Kidney (tissue), 14 donors: ENCODE measurements around the gene NGDN. TPM values are rescaled to one million over a fixed set of nuclear protein-coding genes. Genes with fewer than 3 reads are reported as not detected.
A peak's percentile ranks its signal among the peaks of the same experiment; 100 is the strongest.

ENCODE experiments used
- DNase-seq, 5 donors: peaks; one replicate each; pipeline ENCODE4 v3.0.0-alpha.2; 2013 to 2020
- FAIRE-seq: peaks from 2 replicates; lab custom pipeline; 2012; peaks lifted over from hg19 to GRCh38; lab: Jason Lieb, UNC
- H3K27ac ChIP-seq, 2 donors: one replicate each; pipeline ENCODE4 v1.7.0; 2013; ENCODE audit warnings: low read depth in 2 of 2, low read length in 2 of 2, inconsistent platforms in 1 of 2
- H3K27me3 ChIP-seq: one replicate; pipeline ENCODE4 v1.7.1; 2013; ENCODE audit warnings: low read length, inconsistent platforms; ENCODE audit not compliant: control insufficient read depth, insufficient read depth
- H3K36me3 ChIP-seq, 3 donors: one replicate each; pipeline versions ENCODE4 v1.7.0 to v1.7.1; 2013; ENCODE audit warnings: low read length in 3 of 3, control low read depth in 1 of 3, inconsistent platforms in 1 of 3; ENCODE audit not compliant: insufficient read depth in 3 of 3, control insufficient read depth in 2 of 3
- H3K4me1 ChIP-seq, 3 donors: one replicate each; pipeline versions ENCODE4 v1.7.0 to v1.7.1; 2013; ENCODE audit warnings: low read length in 3 of 3, inconsistent platforms in 1 of 3, low read depth in 1 of 3; ENCODE audit not compliant: control insufficient read depth in 2 of 3, insufficient read depth in 2 of 3
- H3K4me3 ChIP-seq, 3 donors: one replicate each; pipeline versions ENCODE4 v1.7.0 to v1.8.1; 2013; ENCODE audit warnings: low read length in 3 of 3, control low read depth in 1 of 3, inconsistent platforms in 1 of 3
- H3K9ac ChIP-seq, 3 donors: one replicate each; pipeline versions ENCODE4 v1.7.0 to v1.7.1; 2013; ENCODE audit warnings: low read length in 3 of 3, control low read depth in 1 of 3, inconsistent platforms in 1 of 3
- H3K9me3 ChIP-seq, 3 donors: one replicate each; pipeline versions ENCODE4 v1.7.0 to v1.7.1; 2013; ENCODE audit warnings: low read length in 3 of 3, control low read depth in 1 of 3, inconsistent platforms in 1 of 3; ENCODE audit not compliant: control insufficient read depth in 2 of 3, insufficient read depth in 1 of 3
- intact Hi-C: fragments of 100-400 bp; cut with DNase I; formaldehyde crosslinking; loops from one replicate; pipeline ENCODE4 v1.11.1; 2022
- polyA plus RNA-seq: library from polyadenylated mRNA; stranded (reverse); fragments of 350-450 nt; fragmentation: Illumina TruSeq; extraction: RNeasy Lipid Tissue Mini Kit (QIAGEN cat#74804); gene quantifications from one replicate; pipeline ENCODE4 v1.2.3, GENCODE V29; 2014; ENCODE audit warnings: low read depth, low replicate concordance; ENCODE audit not compliant: insufficient read depth
- total RNA-seq: library from RNA; stranded (reverse); fragmentation: NEBNext Ultra II Directional; extraction: Animal tissue kit (Norgen Biotek cat#: 25700); gene quantifications from one replicate; pipeline ENCODE4 v1.2.1, GENCODE V29; 2021
- TF ChIP-seq, protein P1 (sequence below): IDR thresholded peaks from 3 replicates; pipeline ENCODE4 v1.5.1; 2012; ENCODE audit warnings: mild to moderate bottlenecking, moderate library complexity, borderline replicate concordance; ENCODE audit not compliant: insufficient read depth; ENCODE audit errors: extremely low read depth
- donor health status: control.
- donor health status: control.
- donor health status: control.
- donor health status: control.
- donor health status: control.
- donor health status: DM: yes; HTN: yes; CAD: no.
- donor health status: Normal renal cell carcinoma (clear cell type).

The NGDN gene
- total and polyA plus RNA-seq, 2 donors from 2014 or later, result 35.6 to 37.6 TPM

DNA sequence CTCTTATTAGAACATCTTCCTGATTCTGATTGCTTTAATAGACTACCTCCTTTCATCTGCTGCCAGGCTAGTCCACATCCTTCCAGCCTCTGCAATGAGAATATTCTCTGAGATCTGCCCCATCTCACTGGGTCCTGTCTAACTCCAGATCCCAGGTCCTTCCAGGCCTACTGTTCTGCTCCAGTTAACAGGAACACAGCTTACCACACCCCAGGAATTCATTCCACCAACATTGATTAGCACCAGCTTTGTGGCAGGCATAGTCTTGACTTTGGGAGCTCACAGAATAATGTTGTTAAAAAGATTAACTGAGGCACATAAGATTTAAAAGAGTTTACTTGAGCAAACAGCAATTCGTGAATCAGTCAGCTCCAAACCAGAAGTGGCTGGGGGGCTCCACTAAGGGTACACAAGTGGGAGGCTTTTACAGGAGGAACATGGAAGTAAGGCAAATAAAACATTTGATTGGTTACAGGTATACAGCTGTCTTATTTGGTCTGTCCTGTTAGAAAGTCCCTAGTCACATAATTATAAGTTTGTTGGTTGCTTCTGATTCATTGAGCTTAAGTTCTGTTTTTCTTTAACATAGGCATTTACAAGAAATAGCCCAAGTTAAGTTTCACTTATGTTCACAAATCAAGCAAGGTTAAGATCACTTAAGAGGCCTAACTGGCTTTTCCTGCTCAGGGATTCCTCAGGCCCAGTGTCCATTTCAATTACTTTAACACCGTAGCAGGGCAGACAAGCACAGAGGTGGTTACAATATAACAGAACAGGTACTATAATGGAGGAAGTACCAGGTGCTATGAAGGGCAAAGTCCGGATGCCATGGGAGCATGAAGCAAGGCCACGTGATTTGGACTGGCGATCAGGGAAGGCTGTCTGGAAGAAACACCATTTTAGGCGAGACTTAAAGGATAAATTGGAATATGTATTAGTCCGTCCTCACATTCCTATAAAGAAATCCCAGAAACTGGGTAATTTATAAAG is 21.8 kb upstream of the NGDN start:
- peaks cover 0 to 11% (median 0%) of the 10 kb centered on the region in 3 donors for H3K4me1 ChIP-seq
- peak overlapping the region; percentile 34 to 47 for H3K27ac ChIP-seq
- H3K4me3 ChIP-seq, result peak overlapping the region in 1 of 3 donors; percentile 9
- no peaks in the 10 kb centered on the region for H3K36me3 ChIP-seq
- FAIRE-seq (no peak), DNase-seq (peak in 4 of 5 donors; percentile 28 to 77 (median 49))
- no peak overlapping the region for H3K9ac ChIP-seq
- TF ChIP-seq, protein P1, sequence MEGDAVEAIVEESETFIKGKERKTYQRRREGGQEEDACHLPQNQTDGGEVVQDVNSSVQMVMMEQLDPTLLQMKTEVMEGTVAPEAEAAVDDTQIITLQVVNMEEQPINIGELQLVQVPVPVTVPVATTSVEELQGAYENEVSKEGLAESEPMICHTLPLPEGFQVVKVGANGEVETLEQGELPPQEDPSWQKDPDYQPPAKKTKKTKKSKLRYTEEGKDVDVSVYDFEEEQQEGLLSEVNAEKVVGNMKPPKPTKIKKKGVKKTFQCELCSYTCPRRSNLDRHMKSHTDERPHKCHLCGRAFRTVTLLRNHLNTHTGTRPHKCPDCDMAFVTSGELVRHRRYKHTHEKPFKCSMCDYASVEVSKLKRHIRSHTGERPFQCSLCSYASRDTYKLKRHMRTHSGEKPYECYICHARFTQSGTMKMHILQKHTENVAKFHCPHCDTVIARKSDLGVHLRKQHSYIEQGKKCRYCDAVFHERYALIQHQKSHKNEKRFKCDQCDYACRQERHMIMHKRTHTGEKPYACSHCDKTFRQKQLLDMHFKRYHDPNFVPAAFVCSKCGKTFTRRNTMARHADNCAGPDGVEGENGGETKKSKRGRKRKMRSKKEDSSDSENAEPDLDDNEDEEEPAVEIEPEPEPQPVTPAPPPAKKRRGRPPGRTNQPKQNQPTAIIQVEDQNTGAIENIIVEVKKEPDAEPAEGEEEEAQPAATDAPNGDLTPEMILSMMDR, result no peak
- intact Hi-C loops, result no loop called here
- no peaks in the 10 kb centered on the region for H3K9me3 ChIP-seq
- H3K27me3 ChIP-seq, result no peaks in the 10 kb centered on the region

DNA sequence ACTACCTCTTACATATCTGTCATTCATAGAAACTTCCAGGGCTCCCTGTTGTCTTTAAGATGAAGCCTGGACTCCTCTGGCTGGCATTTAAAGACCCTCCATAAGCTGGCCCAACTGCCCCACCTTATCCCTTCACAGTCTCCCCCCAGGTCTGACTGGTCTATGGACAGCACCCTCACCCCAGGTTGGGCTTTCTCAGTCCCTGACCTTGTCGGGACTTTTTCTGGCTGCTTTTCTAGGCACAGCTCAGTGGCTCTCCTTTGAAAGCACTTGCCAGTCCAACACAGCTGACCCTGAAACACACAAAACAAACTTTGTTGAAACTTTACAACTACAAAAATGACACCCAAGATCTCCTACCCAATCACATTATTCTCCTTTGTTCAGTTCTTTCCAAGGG is 20.2 kb upstream of the NGDN start:
- FAIRE-seq, result no peak
- intact Hi-C loops, result no loop called here
- DNase-seq, result no peak
- Histone ChIP-seq H3K36me3 (no peaks in the 10 kb centered on the region), H3K9ac (no peak overlapping the region), H3K4me3 (no peak overlapping the region), H3K27ac (no peak overlapping the region), H3K9me3 (no peaks in the 10 kb centered on the region), H3K27me3 (no peaks in the 10 kb centered on the region), H3K4me1 (peaks cover 0 to 11% (median 0%) of the 10 kb centered on the region in 3 donors)
- TF ChIP-seq, protein P1, result no peak

DNA sequence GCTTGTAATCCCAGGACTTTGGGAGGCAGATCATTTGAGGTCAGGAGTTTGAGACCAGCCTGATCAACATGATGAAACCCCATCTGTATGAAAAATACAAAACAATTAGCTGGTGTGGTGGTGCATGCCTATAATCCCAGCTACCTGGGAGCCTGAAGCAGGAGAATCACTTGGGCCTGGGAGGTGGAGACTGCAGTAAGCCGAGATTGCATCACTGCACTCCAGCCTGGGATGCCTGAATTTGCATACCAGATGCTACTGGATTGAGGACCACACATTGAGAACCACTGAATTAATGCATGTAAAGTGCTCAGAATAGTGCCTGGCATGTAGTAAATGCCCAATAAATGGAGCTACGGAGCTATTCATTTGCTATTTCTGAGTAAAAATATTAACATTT is 19.1 kb upstream of the NGDN start:
- Histone ChIP-seq H3K36me3 (no peaks in the 10 kb centered on the region), H3K4me1 (peaks cover 0 to 11% (median 0%) of the 10 kb centered on the region in 3 donors), H3K27me3 (no peaks in the 10 kb centered on the region), H3K9me3 (no peaks in the 10 kb centered on the region), H3K27ac (no peak overlapping the region), H3K4me3 (no peak overlapping the region), H3K9ac (no peak overlapping the region)
- TF ChIP-seq, protein P1, result no peak
- FAIRE-seq, result no peak
- intact Hi-C loops, result no loop called here
- peak in 1 of 5 donors; percentile 11 for DNase-seq
